Measurements from ENCODE around the gene IFNLR1. TPM values are rescaled to one million over a fixed set of nuclear protein-coding genes. Genes with fewer than 3 reads are reported as not detected.

Gene IFNLR1
- total and polyA plus RNA-seq, 2 of the 8 experiments (the other 6 are each of a cell fraction or from before 2014, with no cell fraction given), result 6.8 to 10.1 TPM

- TF ChIP-seq RBBP5 (IDR thresholded peaks at IDR 0.05; ENCODE audit: borderline replicate concordance, low read depth, low read length) (no peak), EGR1 (IDR thresholded peaks at IDR 0.05; ENCODE audit: borderline replicate concordance, low read depth, low read length) (no peak), EZH2 (IDR thresholded peaks at IDR 0.05; ENCODE audit: low read depth, low read length, severe bottlenecking) (no peak), TBP (IDR thresholded peaks at IDR 0.05; ENCODE audit: low read depth, low read length) (no peak), EP300 (IDR thresholded peaks at IDR 0.05; ENCODE audit: borderline replicate concordance in 1 of 2, low read depth in 2 of 2, low read length in 2 of 2) (no peak), MAFK (IDR thresholded peaks at IDR 0.05; ENCODE audit: low read depth, low read length) (no peak), CTBP2 (IDR thresholded peaks at IDR 0.05; ENCODE audit: borderline replicate concordance, insufficient read depth, insufficient read length, low read length) (no peak)
These were observed 65.7 kb downstream of the IFNLR1 start (continued) for GRCh38 chr1:24121406-24121805.

Measured in H1 (cell line).